Testis (tissue), 2 donors: ENCODE measurements around the gene CD44.

Experiments
- POLR2A ChIP-seq: fragments of 450-650 bp; IDR thresholded peaks from one replicate; pipeline ENCODE4 v1.6.1; 2017; ENCODE audit warnings: antibody characterized with exemption, mild to moderate bottlenecking, moderate library complexity
- TF ChIP-seq, protein P1 (sequence below), 3 experiments: fragments of 450-650 bp in 2 of 3; fragments of 200-600 bp in 1 of 3; sonication (generic) in 1 of 3; IDR thresholded peaks; one replicate each; pipeline ENCODE4 v1.5.1; 2016 to 2019; ENCODE audit warnings: antibody characterized with exemption in 3 of 3, mild to moderate bottlenecking in 2 of 3, moderate library complexity in 1 of 3

DNA sequence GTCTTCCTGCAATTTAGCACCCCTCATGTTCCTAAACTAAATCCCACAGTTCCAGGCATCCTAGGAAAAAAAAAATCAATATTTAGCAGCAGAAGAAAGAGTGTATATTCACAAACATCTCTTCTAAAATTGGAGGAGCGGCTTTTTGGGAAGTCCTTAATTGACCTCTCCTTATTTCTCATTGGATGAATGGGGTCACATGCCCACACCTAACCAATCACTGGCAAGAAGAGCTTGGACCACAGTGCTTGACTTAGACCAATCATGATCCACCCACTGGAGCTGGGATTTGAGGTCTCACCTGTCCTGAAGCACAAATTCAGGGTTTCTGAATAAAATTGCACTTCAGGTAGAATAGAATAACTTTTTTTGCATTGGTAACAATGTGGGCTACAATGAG is 16.0 kb downstream of the CD44 start:
- TF ChIP-seq, protein P1, sequence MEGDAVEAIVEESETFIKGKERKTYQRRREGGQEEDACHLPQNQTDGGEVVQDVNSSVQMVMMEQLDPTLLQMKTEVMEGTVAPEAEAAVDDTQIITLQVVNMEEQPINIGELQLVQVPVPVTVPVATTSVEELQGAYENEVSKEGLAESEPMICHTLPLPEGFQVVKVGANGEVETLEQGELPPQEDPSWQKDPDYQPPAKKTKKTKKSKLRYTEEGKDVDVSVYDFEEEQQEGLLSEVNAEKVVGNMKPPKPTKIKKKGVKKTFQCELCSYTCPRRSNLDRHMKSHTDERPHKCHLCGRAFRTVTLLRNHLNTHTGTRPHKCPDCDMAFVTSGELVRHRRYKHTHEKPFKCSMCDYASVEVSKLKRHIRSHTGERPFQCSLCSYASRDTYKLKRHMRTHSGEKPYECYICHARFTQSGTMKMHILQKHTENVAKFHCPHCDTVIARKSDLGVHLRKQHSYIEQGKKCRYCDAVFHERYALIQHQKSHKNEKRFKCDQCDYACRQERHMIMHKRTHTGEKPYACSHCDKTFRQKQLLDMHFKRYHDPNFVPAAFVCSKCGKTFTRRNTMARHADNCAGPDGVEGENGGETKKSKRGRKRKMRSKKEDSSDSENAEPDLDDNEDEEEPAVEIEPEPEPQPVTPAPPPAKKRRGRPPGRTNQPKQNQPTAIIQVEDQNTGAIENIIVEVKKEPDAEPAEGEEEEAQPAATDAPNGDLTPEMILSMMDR (IDR thresholded peaks at IDR 0.05): no peak
- no peak for TF ChIP-seq POLR2A
